HG03108 (cell line): ENCODE data around the gene ISM1.

Source experiments
- ATAC-seq: cut with Tn5 transposase; IDR thresholded peaks from one replicate; pipeline ENCODE4 v1.9.1; 2021; ENCODE audit warnings: moderate library complexity; ENCODE audit not compliant: unreplicated experiment

The ISM1 gene

DNA sequence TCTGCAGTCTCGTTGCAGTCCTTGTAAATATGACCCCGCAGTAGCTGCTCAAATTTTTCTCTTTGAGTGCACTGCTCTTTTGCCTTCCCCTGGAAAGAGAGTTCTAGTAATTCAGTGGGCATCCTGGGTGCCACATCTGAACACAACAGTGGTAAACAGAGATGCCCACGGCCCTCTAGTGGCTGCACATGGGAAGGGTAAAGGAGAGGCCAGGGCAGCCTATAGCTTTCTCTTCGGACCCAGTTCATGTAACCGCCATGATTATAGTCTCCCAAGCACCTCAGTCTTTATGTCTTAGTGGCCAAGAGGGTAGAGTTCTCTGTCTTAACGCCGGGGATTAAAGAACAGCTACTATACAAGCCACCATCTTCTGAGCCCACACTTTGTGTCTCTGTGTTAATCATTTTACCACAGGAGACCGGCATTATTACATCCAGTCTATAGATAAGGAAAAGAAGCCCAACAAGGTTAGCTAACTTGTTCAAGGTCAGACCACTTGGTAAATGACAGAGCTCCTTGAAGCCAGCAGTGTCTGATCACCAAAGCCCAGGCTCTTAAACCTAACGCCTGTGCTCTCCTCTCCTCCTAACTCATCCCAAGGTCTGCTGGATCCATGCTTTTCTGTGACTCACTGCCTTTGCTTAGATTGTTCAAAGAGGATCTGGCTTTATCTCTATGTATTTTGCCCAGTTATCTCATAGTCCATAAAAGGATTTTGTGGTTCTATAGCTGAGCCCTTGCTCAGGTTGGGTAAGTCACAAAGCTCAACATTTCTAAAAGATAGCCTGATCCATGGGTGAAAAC, 81.8 kb downstream of the ISM1 start:
- no peak for ATAC-seq

DNA sequence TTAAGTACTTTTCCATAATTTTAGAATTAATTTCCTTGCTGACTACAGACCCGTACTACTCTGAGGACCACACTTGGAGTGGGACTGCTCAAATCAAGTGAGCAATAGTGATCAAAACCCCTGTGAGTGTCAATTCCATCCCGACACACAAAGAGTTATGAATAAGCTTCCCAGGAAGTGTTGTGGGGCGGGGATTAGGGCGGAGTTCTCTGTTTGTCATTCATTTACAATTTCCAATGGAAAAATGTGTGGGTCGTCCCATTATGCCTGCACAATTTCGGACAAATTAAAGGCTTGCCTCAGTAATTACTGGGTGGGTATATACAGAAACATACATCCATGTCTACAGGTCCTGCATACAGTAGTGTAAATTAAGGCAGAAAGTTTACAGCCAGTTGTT, 84.2 kb downstream of the ISM1 start:
- ATAC-seq, result no peak

DNA sequence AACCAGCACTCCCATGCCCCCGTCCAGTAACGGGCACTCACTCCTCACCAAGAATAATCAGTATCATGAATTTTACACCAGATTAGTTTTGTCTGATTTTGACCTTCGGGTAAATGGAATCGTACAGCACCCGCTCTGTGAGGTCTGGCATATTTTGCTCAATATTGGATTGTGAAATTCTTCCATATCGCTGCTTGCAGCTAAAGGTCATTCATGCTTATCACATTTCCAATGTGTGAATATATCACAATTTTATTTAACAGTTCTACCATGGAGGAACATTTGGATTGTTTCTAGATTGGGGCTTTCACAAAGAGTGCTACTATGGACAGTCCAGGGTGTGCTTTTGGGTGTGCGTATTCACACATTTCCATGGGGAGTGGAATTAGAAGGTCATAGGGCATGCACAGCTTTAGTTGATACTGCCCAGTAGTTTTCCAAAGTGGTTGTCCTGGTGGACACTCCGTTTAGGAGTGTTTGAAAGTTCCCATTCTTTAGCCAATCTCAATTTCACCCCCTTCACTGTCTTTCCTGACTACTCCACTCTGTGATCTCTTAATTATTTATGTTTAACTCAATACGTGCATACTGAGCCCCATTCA, 86.6 kb downstream of the ISM1 start:
- no peak for ATAC-seq

- ATAC-seq, result no peak
These were observed 91.2 kb downstream of the ISM1 start for GRCh38 chr20:13312300-13312699.

DNA sequence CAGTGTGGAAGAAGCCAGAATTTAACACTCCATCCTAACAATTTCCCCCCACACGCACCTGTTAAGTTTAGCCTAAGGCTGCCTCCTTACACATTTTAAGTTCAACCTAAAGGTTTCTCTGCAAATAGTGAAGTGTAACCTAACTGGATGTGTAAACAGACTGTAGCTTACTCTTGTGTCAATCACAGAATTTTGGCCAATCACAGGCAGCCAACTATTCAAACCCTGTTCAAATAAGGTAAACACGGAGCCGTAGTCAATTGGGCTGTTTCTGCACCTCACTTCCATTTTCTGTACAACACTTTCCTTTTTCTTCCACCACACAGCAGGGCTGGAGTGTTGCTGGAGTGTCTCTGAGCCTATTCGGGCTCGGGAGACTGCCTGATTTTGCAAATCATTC, 92.1 kb downstream of the ISM1 start:
- ATAC-seq, result no peak

GRCh38 chr20:13317439-13317838, 96.4 kb downstream of the ISM1 start:
- no peak for ATAC-seq

- ATAC-seq, result no peak
These were observed 97.9 kb downstream of the ISM1 start for GRCh38 chr20:13318871-13319521.

GRCh38 chr20:13320702-13321101, 99.6 kb downstream of the ISM1 start:
- ATAC-seq, result no peak

GRCh38 chr20:13321416-13321815, 100.3 kb downstream of the ISM1 start:
- no peak for ATAC-seq

- no peak for ATAC-seq
These were observed 101.1 kb downstream of the ISM1 start for GRCh38 chr20:13322198-13322597.

DNA sequence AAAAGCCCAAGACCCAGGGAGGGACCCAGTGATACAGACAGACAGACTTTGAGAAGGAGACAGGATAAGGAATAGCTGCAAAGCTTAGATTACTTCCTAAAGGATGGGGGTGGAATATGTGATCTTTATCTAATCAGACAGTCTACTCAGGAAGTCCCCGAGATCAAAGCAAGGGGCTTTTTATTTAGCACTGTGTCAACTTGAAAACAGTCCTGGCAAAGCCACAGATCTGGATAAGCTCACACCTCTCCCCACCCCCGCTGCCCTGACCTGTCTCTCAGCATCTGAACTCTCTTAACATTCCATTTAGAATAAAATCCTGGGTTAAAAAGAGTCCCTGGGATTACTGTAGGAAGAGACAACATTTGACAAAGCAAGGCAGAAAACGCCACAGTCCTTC, 101.5 kb downstream of the ISM1 start:
- ATAC-seq, result no peak

DNA sequence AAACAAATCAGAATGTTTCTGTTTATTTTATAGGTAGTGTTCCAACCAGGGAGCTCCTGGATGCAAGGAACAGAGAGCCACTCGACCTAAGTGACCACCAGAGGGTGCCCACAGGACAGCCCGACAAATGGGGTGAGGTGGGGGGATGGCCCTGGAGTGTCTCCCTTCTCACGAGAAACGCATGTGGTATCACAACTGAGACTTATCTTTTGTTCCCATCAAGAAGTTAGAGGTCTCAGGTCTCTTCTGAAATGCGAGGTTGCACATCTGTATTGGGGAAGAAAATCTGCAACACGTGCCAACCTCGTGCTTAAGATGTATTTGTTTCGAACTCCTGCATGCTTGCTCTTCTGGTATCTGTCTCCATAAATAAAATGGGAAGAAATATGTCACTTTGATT, 104.0 kb downstream of the ISM1 start:
- no peak for ATAC-seq

GRCh38 chr20:13325796-13326340, 104.8 kb downstream of the ISM1 start:
- ATAC-seq, result no peak

- ATAC-seq, result no peak
These were observed 110.5 kb downstream of the ISM1 start for GRCh38 chr20:13331536-13331935.

GRCh38 chr20:13333036-13333435, 112.0 kb downstream of the ISM1 start:
- ATAC-seq, result no peak

- ATAC-seq, result no peak
These were observed 112.7 kb downstream of the ISM1 start for GRCh38 chr20:13333793-13334192.

DNA sequence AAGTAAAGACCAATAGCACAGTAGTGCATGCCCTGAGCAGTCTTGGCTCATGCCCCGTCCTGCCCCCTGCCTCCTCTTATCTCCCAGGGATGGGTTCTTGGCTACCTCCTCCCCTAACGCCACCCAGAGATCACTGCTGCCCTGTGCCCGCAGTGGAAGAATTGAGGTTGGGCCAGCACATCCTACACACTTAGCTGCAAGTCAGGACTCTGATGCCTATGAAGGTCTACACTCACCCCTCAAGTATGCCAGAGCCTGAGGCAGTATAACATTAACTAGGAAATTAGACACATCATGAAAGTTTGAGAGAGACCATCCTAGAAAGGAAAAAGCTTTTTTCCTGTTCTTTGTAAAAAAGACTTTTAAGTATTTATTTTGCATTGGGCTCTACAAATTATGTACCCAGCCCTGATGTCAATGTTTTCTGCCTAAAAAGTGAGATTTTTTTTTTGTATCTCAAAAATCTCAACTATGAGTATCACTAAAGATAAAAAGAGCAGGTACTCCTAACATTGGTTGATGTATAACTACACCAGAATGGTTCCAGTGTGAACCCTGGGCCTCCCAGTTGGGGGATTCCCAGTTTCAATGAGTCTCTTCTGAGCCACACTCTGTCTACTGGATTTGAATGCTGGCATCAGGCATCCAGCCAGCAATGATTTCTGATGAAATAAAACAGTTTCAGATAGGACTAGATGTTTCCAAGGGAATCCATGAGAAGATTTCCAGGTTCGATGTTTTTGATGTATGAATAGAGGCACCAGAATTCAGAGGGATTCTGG, 115.4 kb downstream of the ISM1 start:
- peak; percentile 79 for ATAC-seq

- no peak for ATAC-seq
These were observed 116.2 kb downstream of the ISM1 start for GRCh38 chr20:13337090-13337784.

- ATAC-seq, result no peak
These were observed 117.1 kb downstream of the ISM1 start for GRCh38 chr20:13338097-13338661.

GRCh38 chr20:13338999-13339411, 117.9 kb downstream of the ISM1 start:
- no peak for ATAC-seq
